Frontal cortex (tissue), 4 donors: ENCODE measurements around the gene PLCG2. TPM values are rescaled to one million over a fixed set of nuclear protein-coding genes. Genes with fewer than 3 reads are reported as not detected.
"Not testable (repeated sequence)": the region's sequence is repeated elsewhere in the genome, so short reads cannot be mapped to it uniquely, and the experiment has no call there.

Source experiments
- DNase-seq, 2 donors: peaks; one replicate each; pipeline ENCODE4 v3.0.0; 2012; ENCODE audit warnings: low spot score in 2 of 2
- FAIRE-seq: peaks from 2 replicates; lab custom pipeline; 2012; peaks lifted over from hg19 to GRCh38; lab: Jason Lieb, UNC
- total RNA-seq: library from RNA; depleted of rRNA; stranded (reverse); fragments of >200 nt; gene quantifications from one replicate; pipeline ENCODE4 v1.2.3, GENCODE V29; 2014
- donor health status: control.
- donor health status: control.
- donor health status: control.

Gene PLCG2
- total RNA-seq, 1 donor from 2014 or later = 1.2 TPM

DNA sequence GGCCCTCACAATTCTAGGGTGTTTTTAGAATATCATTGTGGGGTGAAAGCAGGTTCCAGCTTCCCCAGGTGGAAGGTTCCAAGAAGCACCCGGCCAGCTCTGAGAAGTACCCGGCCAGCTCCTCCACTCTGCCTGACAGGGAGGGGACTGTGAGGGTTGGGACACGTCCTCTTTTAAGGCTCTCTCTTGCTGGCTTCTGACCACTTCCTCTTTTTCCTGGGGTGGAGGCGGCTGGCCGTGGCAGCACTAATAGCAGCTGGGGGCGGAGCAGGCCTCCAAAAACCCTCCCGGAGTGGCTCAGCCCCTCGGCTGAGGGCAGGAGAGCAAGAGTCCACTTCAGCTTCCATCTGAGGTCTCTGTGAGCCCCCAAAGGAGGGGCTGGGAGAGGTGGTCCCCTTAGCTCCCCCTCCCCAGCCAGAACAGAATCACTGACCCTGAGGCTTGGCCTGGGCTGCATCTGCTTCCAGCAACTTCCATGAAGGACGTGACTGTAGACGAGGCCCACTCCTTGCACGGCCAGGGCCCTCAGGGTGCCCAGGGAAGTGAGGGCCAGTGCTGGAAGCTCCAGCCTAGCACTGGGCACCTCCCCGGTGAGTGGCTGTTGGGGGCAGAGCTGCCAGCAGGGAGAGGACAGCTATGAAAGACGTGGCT is 26.7 kb upstream of the PLCG2 start:
- DNase-seq = no peak
- no peak for FAIRE-seq

DNA sequence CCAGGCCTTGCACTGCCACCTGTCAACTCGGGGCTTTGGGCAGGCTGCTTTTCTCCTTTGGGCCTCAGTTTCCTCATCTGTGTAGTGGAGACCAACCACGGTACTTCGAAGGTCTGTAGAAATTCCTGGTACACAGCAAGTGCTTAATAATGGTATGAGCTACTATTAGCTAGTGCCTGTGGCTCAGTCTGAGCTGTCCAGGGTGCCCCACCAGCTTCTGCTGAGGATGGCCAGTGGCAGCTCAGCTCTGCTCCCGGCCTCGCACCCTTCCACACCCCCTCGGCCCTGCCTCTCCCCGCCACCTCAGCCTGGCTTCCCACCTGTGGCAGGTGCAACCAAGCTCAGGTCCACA is 26.2 kb upstream of the PLCG2 start:
- DNase-seq (no peak), FAIRE-seq (no peak)

DNA sequence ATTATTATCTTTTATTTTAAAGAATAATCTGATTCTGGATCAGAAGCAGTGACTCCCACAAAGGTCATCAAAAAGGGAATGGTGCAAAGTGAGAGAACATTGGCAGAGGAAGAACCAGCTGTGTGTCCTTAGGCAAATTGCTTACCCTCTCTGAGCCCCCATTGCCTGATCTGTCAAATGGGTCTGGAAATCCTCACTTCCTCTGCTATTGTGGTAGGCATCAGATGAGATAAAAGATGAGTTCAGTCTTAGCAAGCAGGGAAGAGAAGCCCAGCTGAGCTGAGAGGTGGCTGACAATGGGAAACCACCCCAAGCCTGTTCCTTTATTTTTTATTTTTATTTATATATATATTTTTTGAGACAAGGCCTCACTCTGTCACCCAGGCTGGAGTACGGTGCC is 24.2 kb upstream of the PLCG2 start:
- FAIRE-seq (no peak), DNase-seq (no peak)

DNA sequence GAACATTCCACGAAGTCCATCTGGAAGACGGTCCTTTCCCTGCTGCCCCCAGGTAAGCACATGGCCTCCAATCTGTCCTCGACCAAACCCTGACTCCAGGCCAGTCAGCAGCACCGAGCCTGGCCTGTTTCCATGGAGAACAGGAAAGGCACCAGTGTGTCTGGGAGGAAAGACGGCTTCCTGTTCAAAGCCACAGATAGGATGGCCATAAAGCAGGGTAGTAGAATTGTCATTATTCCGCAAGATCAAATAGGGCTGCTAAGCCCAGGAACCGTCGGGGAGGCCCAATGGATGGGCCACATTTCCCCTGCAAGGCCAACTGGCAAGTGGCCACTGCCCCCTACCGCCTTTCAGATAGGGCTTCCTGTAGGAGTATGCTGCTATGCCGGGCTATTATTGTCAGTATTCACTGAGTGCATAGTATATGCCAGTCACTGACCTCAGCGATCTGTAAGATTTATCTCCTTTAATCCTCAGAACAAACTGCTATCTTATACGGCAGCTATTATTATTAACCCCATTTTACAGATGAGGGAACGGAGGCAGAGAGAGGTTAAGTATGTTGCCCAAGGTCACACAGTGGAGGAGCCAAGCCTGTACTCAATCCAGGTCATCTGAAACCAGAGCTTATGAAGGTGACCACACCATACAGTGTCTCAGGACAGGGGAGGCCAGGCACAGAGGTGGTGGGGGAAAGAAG is 23.0 kb upstream of the PLCG2 start:
- no peak for FAIRE-seq
- DNase-seq = no peak

- no peak for FAIRE-seq
Observed at GRCh38 chr16:81756615-81757356, 22.3 kb upstream of the PLCG2 start.

GRCh38 chr16:81758376-81758775 is 20.7 kb upstream of the PLCG2 start:
- no peak for FAIRE-seq
- no peak for DNase-seq

More at GRCh38 chr16:81756615-81757356, 22.3 kb upstream of the PLCG2 start:
- no peak for DNase-seq

DNA sequence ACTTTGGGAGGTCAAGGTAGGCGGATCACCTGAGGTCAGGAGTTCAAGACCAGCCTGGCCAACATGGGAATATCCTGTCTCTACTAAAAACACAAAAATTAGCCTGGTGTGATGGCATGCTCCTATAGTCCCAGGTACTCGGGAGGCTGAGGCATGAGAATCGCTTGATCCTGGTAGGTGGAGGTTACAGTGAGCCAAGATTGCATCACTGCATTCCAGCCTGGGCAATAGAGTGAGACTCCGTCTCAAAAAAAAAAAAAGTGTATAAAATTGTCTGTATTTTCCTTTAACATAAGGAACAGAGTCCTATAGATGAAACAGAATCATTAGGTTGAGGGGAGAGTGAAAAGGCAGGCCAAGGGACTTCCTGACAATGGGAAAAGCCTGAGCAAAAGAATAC is 16.8 kb upstream of the PLCG2 start:
- DNase-seq, FAIRE-seq: not testable (repeated sequence)

GRCh38 chr16:81765111-81765919 is 13.8 kb upstream of the PLCG2 start:
- no peak for DNase-seq

GRCh38 chr16:81765969-81766368 is 13.1 kb upstream of the PLCG2 start:
- FAIRE-seq (no peak), DNase-seq (no peak)

More at GRCh38 chr16:81765111-81765919, 13.8 kb upstream of the PLCG2 start:
- FAIRE-seq = no peak

DNA sequence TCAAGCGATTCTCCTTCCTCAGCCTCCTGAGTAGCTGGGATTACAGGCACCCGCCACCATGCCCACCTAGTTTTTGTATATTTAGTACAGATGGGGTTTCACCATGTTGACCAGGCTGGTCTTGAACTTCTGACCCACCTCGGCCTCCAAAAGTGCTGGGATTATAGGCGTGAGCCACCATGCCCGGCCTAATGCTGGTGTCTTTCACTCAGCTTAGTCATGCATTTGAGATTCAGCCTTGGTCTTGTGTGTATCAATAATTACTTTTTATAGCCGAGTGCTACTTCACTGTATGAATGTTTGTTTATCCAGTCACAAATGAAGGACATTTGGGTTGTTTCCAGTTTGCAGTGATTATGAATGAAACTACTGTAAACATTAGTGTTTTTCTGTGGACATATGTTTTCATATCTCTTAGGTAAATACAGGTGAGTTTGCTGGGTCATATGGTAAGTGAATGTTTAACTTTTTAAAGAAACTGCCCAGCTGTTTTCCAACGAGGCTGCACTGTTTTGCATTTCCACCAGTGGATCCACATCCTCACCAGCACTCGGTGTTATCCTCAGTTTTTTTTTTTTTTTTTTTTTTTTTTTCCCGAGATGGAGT is 11.0 kb upstream of the PLCG2 start:
- no peak for DNase-seq
- FAIRE-seq = no peak

DNA sequence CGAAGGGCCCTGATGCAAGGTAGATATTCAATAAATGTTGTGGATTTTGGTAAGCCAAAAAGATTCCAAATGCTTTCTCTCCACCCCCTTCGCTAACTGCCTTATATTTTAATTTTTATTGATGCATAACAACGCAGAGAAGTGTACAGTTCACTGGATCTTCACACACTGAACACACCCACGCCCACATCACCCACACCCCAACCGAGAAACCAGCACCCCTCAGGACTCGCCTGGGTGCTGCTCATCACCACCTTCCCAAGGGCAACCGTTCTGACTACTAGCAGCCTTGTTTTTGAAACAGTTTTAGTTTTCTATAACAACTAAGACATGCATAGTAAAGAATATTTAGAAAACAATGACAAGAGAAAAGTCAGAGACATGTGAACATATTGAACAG is 9.1 kb upstream of the PLCG2 start:
- DNase-seq (no peak), FAIRE-seq (no peak)

- FAIRE-seq (no peak), DNase-seq (no peak)
Observed at GRCh38 chr16:81774348-81774747, 4.7 kb upstream of the PLCG2 start.

GRCh38 chr16:81775570-81775969 is 3.5 kb upstream of the PLCG2 start:
- FAIRE-seq (no peak), DNase-seq (no peak)

DNA sequence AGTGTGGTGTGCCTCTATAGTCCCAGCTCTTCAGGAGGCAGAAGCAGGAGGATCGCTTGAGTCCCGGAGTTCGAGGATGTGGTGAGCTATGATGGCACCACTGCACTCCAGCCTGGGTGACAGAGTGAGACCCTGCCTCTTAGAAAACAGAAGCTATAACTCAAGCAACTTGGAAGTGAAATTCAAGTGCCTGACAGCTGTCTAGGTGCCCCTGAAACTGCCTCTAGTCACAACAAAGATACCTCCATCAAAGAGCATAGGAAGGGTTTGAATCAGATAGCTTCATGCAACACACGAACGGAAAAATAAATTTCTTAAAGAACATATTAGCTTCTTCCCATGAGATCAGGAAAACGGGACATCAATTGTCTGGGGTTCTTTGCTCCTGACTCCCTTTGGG is 860 bp upstream of the PLCG2 start:
- FAIRE-seq (no peak), DNase-seq (no peak)

- no peak for DNase-seq
- FAIRE-seq = no peak
Observed at GRCh38 chr16:81779536-81780320, 637 bp downstream of the PLCG2 start.

- FAIRE-seq (no peak), DNase-seq (no peak)
Observed at GRCh38 chr16:81780350-81780749, 1.3 kb downstream of the PLCG2 start.

DNA sequence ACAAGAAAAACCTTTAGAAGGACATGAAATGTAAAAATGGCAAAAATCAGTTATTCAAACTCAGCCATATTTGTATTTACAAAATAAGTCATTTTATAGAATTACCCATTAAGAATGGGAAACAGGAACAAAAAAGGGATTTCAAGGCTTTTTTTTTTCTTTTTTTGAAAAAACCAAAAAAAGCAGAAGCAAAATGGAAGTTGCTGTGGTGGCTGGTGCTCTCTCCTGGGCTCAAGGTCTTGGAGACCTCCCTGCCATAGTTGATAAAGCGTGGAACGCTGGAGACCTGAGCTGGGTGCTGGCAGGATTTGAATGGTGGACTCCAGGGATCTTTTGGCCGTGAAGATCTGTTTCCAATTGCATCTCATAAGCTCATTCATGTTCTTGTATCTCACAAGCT is 3.1 kb downstream of the PLCG2 start:
- no peak for FAIRE-seq
- DNase-seq = no peak

DNA sequence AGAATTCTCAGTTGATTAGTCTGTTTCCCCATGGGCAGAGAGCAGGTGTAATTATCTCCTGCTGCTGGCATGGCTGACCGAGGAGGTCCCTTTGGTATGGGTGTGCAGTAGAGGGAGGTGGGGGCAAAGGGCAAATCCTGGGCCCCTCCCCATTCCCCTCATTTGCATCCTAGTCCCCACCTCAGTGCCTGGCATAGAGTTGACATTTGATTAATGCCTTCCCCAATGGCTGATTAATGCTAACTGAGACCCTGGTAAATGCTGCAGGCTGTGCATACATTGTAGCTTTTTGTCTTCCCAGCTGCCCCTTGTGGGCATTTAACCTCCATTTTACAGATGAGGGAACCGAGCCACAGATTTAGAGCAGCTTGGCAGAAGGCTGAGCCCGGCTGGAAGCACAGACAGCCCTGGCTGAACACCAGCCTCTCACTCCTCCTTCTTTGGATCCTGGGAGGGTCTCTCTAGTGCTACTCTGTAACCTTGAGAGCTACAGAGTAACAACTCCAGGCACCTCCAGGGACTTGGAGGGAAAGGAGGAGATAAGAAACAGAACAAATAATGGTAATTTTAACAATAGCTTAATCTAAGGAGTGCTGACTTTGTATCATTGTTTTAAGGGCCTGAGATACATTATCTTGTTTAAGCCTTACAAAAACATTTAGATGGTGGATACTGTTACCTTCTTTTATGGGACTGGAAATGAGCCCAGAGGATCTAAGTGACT is 5.1 kb downstream of the PLCG2 start:
- DNase-seq = no peak
- no peak for FAIRE-seq
